H54 (cell line): ENCODE data around the gene IRF2BP2.

Source experiments
- DNase-seq: peaks from one replicate; pipeline ENCODE4 v3.0.0; 2011; ENCODE audit warnings: low spot score, mixed read lengths; ENCODE audit not compliant: insufficient read length
- FAIRE-seq: peaks from 3 replicates; lab custom pipeline; 2011; peaks lifted over from hg19 to GRCh38; lab: Jason Lieb, UNC
- POLR2A ChIP-seq: IDR thresholded peaks from 2 replicates; pipeline ENCODE4 v1.6.1; 2011; ENCODE audit warnings: low read depth, mild to moderate bottlenecking, low read length

The IRF2BP2 gene

GRCh38 chr1:234610061-234610665 lies at the start of gene IRF2BP2:
Gene IRF2BP2, minus strand, starts transcription at chr1:234610178. Its CDS starts 684 bp downstream, at chr1:234609494.
- TF ChIP-seq POLR2A: peak; percentile 94
- no peak for FAIRE-seq
- no peak for DNase-seq

GRCh38 chr1:234659538-234659937 lies 49.6 kb upstream of the IRF2BP2 start:
- no peak for TF ChIP-seq POLR2A
- DNase-seq (peak; percentile 72), FAIRE-seq (no peak)

GRCh38 chr1:234658138-234658537 lies 48.2 kb upstream of the IRF2BP2 start:
- DNase-seq (peak; percentile 31), FAIRE-seq (no peak)
- no peak for TF ChIP-seq POLR2A

GRCh38 chr1:234656944-234657654 lies 47.1 kb upstream of the IRF2BP2 start:
- FAIRE-seq: peak; percentile 82
- TF ChIP-seq POLR2A: 0 out of 2 replicates have a peak, but pooled peaks have one; percentile 26
- peak; percentile 83 for DNase-seq

GRCh38 chr1:234656070-234656895 lies 46.3 kb upstream of the IRF2BP2 start:
- no peak for TF ChIP-seq POLR2A
- no peak for FAIRE-seq
- DNase-seq: no peak

GRCh38 chr1:234655328-234656069 lies 45.5 kb upstream of the IRF2BP2 start:
- DNase-seq (no peak), FAIRE-seq (no peak)
- TF ChIP-seq POLR2A: no peak

- no peak for TF ChIP-seq POLR2A
- FAIRE-seq (no peak), DNase-seq (no peak)
Measured at GRCh38 chr1:234654002-234654733, 44.2 kb upstream of the IRF2BP2 start.

- peak; percentile 30 for FAIRE-seq
- no peak for DNase-seq
- no peak for TF ChIP-seq POLR2A
Measured at GRCh38 chr1:234649432-234650081, 39.6 kb upstream of the IRF2BP2 start.

GRCh38 chr1:234647758-234648157 lies 37.8 kb upstream of the IRF2BP2 start:
- TF ChIP-seq POLR2A: no peak
- DNase-seq: no peak
- FAIRE-seq: no peak

GRCh38 chr1:234647245-234647644 lies 37.3 kb upstream of the IRF2BP2 start:
- FAIRE-seq: no peak
- no peak for DNase-seq
- no peak for TF ChIP-seq POLR2A

GRCh38 chr1:234645964-234646363 lies 36.0 kb upstream of the IRF2BP2 start:
- TF ChIP-seq POLR2A: no peak
- no peak for DNase-seq
- FAIRE-seq: no peak

GRCh38 chr1:234645474-234645953 lies 35.5 kb upstream of the IRF2BP2 start:
- FAIRE-seq: no peak
- DNase-seq: no peak
- no peak for TF ChIP-seq POLR2A
